ENCODE measurements around the gene OR4C6. TPM values are rescaled to one million over a fixed set of nuclear protein-coding genes. Genes with fewer than 3 reads are reported as not detected.

OR4C6 gene
- total RNA-seq, 1 experiment from 2014 or later = not detected

- no peak overlapping the region for H3K4me2 ChIP-seq (ENCODE audit: low read length)
- no peaks in the 10 kb centered on the region for H4K20me1 ChIP-seq (ENCODE audit: insufficient read depth)
- no peaks in the 10 kb centered on the region for H3K9me2 ChIP-seq (ENCODE audit: insufficient read depth)
- H2AFZ ChIP-seq (ENCODE audit: low read depth, low read length, poor library complexity, severe bottlenecking) = no peak overlapping the region
- H3K9me3 ChIP-seq (ENCODE audit: control insufficient read depth in 1 of 2, insufficient read depth in 1 of 2, low read depth in 1 of 2, low read length in 2 of 2) = peaks cover 5 to 12% of the 10 kb centered on the region in 2 experiments; a peak in 1 of 4 replicates
- H3K79me2 ChIP-seq (ENCODE audit: insufficient read depth, low read length) = no peaks in the 10 kb centered on the region
- DNase-seq (ENCODE audit: low read depth, low spot score) (no peak), ATAC-seq (no peak)
- no peaks in the 10 kb centered on the region for H3K27me3 ChIP-seq (ENCODE audit: insufficient read depth, low read length)
- POLR2A ChIA-PET = no interaction called here
- RAD21 ChIA-PET (ENCODE audit: low non-redundant PET in 1 of 2, low total read pairs in 2 of 2, uncharacterized antibody in 2 of 2, unreplicated experiment in 2 of 2) = no interaction called here
- no peak overlapping the region for H3K9ac ChIP-seq (ENCODE audit: low read length)
- BruUV-seq (replicated peaks) = no TSS peak
- H3K36me3 ChIP-seq (ENCODE audit: control insufficient read depth in 1 of 2, insufficient read depth in 2 of 2, low read length in 2 of 2) = no peaks in the 10 kb centered on the region
- no peak for TF ChIP-seq ZNF274 (IDR thresholded peaks at IDR 0.05; ENCODE audit: low read depth, low read length)
- TF ChIP-seq CEBPB (IDR thresholded peaks at IDR 0.05; ENCODE audit: low read depth) = no peak
- H3K4me1 ChIP-seq (ENCODE audit: control insufficient read depth in 1 of 2, insufficient read depth in 2 of 2, low read length in 2 of 2) = no peaks in the 10 kb centered on the region
- no peak overlapping the region for H3K27ac ChIP-seq (ENCODE audit: low read depth, low read length)
- intact Hi-C loops (cut with micrococcal nuclease) = no loop called here
- CTCF ChIA-PET = no interaction called here
- no peak overlapping the region for H3K4me3 ChIP-seq (replicated peaks in 1 of 2; ENCODE audit: low read depth in 1 of 2, low read length in 2 of 2)
Measured at GRCh38 chr11:55624531-55624930, 37.5 kb upstream of the OR4C6 start.

- H3K27ac ChIP-seq (ENCODE audit: low read depth, low read length) = no peak within 1 kb of the TSS
- no peak within 1 kb of the TSS for H2AFZ ChIP-seq (ENCODE audit: low read depth, low read length, poor library complexity, severe bottlenecking)
- H3K4me3 ChIP-seq (replicated peaks in 1 of 2; ENCODE audit: low read depth in 1 of 2, low read length in 2 of 2) = no peak within 1 kb of the TSS
- H3K9me2 ChIP-seq (ENCODE audit: insufficient read depth) = no peaks in the 10 kb centered on the region
- peaks cover 0 to 23% of the 10 kb centered on the region in 2 experiments; a peak in 2 of 4 replicates for H3K9me3 ChIP-seq (ENCODE audit: control insufficient read depth in 1 of 2, insufficient read depth in 1 of 2, low read depth in 1 of 2, low read length in 2 of 2)
- H3K36me3 ChIP-seq (ENCODE audit: control insufficient read depth in 1 of 2, insufficient read depth in 2 of 2, low read length in 2 of 2) = no peaks in the 10 kb centered on the region
- intact Hi-C loops (cut with micrococcal nuclease) = no loop called here
- no peaks in the 10 kb centered on the region for H3K79me2 ChIP-seq (ENCODE audit: insufficient read depth, low read length)
- POLR2A ChIA-PET = no interaction called here
- no peaks in the 10 kb centered on the region for H3K4me1 ChIP-seq (ENCODE audit: control insufficient read depth in 1 of 2, insufficient read depth in 2 of 2, low read length in 2 of 2)
- no peak within 1 kb of the TSS for H3K4me2 ChIP-seq (ENCODE audit: low read length)
- no peaks in the 10 kb centered on the region for H3K27me3 ChIP-seq (ENCODE audit: insufficient read depth, low read length)
- RAD21 ChIA-PET (ENCODE audit: low non-redundant PET in 1 of 2, low total read pairs in 2 of 2, uncharacterized antibody in 2 of 2, unreplicated experiment in 2 of 2) = no interaction called here
- CTCF ChIA-PET = no interaction called here
- TF ChIP-seq ZFX (IDR thresholded peaks at IDR 0.05) (no peak), EZH2 (IDR thresholded peaks at IDR 0.05) (no peak), POLR2A (IDR thresholded peaks at IDR 0.05; ENCODE audit: borderline replicate concordance, extremely low read depth, insufficient read depth, insufficient read length) (no peak), ZNF274 (IDR thresholded peaks at IDR 0.05; ENCODE audit: low read depth, low read length) (no peak), SRF (IDR thresholded peaks at IDR 0.05; ENCODE audit: low read depth) (no peak), ATF3 (IDR thresholded peaks at IDR 0.05) (no peak), CBX3 (IDR thresholded peaks at IDR 0.05; ENCODE audit: low read depth) (no peak), POLR2AphosphoS5 (IDR thresholded peaks at IDR 0.05; ENCODE audit: low read depth, low read length) (no peak), TCF7L2 (IDR thresholded peaks at IDR 0.05; ENCODE audit: borderline replicate concordance, extremely low read depth, insufficient read depth, insufficient read length) (no peak), SP1 (IDR thresholded peaks at IDR 0.05; ENCODE audit: low read depth) (no peak), ELF1 (IDR thresholded peaks at IDR 0.05; ENCODE audit: borderline replicate concordance, low read depth) (no peak), YY1 (IDR thresholded peaks at IDR 0.05; ENCODE audit: extremely low read depth, insufficient replicate concordance, low read depth, low read length) (no peak), CTCF (IDR thresholded peaks at IDR 0.05 in 2 of 3, conservative IDR thresholded peaks at IDR 0.05 in 1 of 3; ENCODE audit: borderline replicate concordance in 1 of 3, insufficient read depth in 1 of 3, low read depth in 2 of 3, low read length in 2 of 3) (no peak), EGR1 (IDR thresholded peaks at IDR 0.05; ENCODE audit: low read depth) (no peak)
- TF ChIP-seq, protein P1, sequence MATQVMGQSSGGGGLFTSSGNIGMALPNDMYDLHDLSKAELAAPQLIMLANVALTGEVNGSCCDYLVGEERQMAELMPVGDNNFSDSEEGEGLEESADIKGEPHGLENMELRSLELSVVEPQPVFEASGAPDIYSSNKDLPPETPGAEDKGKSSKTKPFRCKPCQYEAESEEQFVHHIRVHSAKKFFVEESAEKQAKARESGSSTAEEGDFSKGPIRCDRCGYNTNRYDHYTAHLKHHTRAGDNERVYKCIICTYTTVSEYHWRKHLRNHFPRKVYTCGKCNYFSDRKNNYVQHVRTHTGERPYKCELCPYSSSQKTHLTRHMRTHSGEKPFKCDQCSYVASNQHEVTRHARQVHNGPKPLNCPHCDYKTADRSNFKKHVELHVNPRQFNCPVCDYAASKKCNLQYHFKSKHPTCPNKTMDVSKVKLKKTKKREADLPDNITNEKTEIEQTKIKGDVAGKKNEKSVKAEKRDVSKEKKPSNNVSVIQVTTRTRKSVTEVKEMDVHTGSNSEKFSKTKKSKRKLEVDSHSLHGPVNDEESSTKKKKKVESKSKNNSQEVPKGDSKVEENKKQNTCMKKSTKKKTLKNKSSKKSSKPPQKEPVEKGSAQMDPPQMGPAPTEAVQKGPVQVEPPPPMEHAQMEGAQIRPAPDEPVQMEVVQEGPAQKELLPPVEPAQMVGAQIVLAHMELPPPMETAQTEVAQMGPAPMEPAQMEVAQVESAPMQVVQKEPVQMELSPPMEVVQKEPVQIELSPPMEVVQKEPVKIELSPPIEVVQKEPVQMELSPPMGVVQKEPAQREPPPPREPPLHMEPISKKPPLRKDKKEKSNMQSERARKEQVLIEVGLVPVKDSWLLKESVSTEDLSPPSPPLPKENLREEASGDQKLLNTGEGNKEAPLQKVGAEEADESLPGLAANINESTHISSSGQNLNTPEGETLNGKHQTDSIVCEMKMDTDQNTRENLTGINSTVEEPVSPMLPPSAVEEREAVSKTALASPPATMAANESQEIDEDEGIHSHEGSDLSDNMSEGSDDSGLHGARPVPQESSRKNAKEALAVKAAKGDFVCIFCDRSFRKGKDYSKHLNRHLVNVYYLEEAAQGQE (IDR thresholded peaks at IDR 0.05; ENCODE audit: low read depth) = no peak
- no peak within 1 kb of the TSS for H3K9ac ChIP-seq (ENCODE audit: low read length)
- DNase-seq (ENCODE audit: low read depth, low spot score) = no peak
- H4K20me1 ChIP-seq (ENCODE audit: insufficient read depth) = no peaks in the 10 kb centered on the region
- no peak for ATAC-seq
- no TSS peak for BruUV-seq (replicated peaks)
Measured at GRCh38 chr11:55634813-55635212, 27.2 kb upstream of the OR4C6 start, which contains the start of gene OR4P4. Gene OR4P4, plus strand, starts transcription at chr11:55635113.
